Measurements from ENCODE around the gene AKAP13. TPM values are rescaled to one million over a fixed set of nuclear protein-coding genes. Genes with fewer than 3 reads are reported as not detected.
A peak's percentile ranks its signal among the peaks of the same experiment; 100 is the strongest.

Gene AKAP13
- polyA plus RNA-seq, 2 of the 4 experiments (the other 2 are of a cell fraction) = 20.4 to 28.8 TPM

DNA sequence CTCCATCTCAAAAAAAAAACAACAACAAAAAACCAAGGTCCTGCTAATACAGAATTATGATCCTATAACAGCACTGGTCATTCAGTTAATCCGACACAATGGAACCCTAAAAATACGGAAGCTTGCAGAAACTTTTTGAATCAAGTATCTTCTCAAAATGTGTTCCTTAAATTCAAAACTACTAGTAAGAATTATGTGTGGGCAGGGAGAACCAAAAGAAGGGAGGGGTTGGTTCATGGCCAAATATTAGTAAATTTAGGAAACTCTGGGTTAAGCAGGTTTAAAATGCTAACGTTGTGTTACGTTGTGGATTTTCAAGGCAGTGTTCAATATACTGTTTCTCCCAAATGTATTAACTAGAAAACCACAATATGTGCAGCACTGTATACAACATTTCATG, 298.8 kb downstream of the AKAP13 start (continued):
- TF ChIP-seq RAD21 (conservative IDR thresholded peaks at IDR 0.05 in 1 of 2, IDR thresholded peaks at IDR 0.05 in 1 of 2) (no peak), KDM5A (IDR thresholded peaks at IDR 0.05) (no peak)

DNA sequence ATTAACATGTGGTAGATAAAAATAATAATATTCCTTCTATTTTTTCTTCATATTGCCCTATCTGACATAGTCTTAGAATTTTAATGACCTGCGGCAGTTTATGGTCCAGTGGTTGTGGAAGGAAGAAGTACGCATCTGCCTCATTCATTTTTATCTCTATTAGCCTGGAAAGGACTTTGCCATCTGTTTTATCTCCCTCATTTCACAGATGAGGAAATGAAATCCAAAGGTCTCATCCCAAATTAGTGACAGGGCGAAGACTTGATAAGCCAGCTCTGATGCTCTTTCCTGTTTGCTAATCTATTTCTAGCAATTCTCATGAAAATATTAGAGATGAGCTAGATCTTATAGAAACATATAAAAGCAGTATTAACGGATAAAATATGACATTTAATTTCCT, 301.0 kb downstream of the AKAP13 start:
- ChIA-PET CTCF (interaction anchor here (1.5 to 1.9 kb wide), 3 partner anchors 9 to 385 kb away, joined by 3 to 4 read pairs (median 4); no protein-coding TSS in a partner anchor), POLR2A (no interaction called here)
- DNase-seq (ENCODE audit: low read depth in 1 of 2, low spot score in 1 of 2) (no peak), ATAC-seq (no peak), FAIRE-seq (peak; percentile 59)
- Histone ChIP-seq H3K9me3 (no peaks in the 10 kb centered on the region), H3K27ac (no peak overlapping the region), H3K4me3 (no peak overlapping the region), H3K4me2 (no peak overlapping the region), H3K4me1 (no peaks in the 10 kb centered on the region)
- TF ChIP-seq BHLHE40 (IDR thresholded peaks at IDR 0.05; ENCODE audit: low read depth, low read length) = no peak
- no peak for TF ChIP-seq MAFK (IDR thresholded peaks at IDR 0.05; ENCODE audit: partially characterized antibody)
- TF ChIP-seq ESRRA (IDR thresholded peaks at IDR 0.05; ENCODE audit: borderline replicate concordance, low read length) = no peak
- no peak for TF ChIP-seq TFCP2L1 (CRISPR knock-in tag; IDR thresholded peaks at IDR 0.05)
- TF ChIP-seq ZNF302 (CRISPR knock-in tag; IDR thresholded peaks at IDR 0.05) = no peak
- TF ChIP-seq, protein P1, sequence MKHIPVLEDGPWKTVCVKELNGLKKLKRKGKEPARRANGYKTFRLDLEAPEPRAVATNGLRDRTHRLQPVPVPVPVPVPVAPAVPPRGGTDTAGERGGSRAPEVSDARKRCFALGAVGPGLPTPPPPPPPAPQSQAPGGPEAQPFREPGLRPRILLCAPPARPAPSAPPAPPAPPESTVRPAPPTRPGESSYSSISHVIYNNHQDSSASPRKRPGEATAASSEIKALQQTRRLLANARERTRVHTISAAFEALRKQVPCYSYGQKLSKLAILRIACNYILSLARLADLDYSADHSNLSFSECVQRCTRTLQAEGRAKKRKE (CRISPR knock-in tag; IDR thresholded peaks at IDR 0.05; ENCODE audit: low read depth) = no peak
- no peak for TF ChIP-seq FOSB (CRISPR knock-in tag; IDR thresholded peaks at IDR 0.05)
- 95% methylated on average over 4 of the region's 4 CpGs for WGBS (ENCODE audit: missing lambda C conversion rate)

DNA sequence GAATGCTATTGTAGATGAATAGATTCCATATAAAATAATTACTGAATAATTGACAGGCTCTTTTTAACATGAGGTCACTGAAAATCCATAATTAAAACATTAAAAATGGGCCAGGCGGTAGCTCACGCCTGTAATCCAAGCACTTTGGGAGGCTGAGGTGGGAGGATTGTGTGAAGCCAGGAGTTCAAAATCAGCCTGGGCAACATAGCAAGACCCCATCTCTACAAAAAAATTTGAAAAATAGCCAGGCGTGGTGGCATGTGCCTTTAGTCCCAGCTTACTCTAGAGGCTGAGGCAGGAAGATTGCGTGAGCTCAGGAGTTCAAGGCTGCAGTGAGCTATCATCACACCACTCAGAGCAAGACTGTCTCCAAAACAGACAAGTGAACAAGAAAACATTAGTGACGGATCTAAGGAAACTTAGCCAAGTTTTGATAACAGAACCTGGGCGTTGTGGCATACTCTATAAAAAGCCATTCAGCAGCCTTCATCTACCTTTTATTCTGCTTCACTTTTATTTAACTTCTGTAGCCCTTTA, 303.8 kb downstream of the AKAP13 start:
- ATAC-seq (no peak), FAIRE-seq (no peak)
- CTCF ChIA-PET = interaction anchor here (0.8 kb wide), 1 partner anchor 27 kb away, joined by 3 read pairs; no protein-coding TSS in a partner anchor

DNA sequence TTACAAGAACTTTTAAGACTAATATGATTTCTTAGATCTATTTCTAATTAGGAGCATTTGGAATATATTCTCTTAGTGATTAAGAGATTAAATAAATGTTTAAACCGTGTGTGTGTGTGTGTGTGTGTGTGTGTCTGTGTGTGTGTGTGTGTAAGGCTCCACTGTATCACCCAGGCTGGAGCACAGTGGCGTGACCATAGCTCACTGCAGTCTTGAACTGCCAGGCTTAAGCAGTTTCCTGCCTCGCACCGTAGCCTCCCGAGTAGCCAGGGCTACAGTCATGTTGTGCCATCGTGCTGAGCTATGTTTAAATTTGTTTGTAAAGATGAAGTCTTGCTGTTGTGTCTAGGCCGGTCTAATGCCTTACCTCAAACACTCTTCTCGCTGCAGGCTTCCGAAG, 305.0 kb downstream of the AKAP13 start:
- ChIA-PET CTCF (no interaction called here), POLR2A (no interaction called here)
- no peak for FAIRE-seq
- Histone ChIP-seq H3K4me1 (no peaks in the 10 kb centered on the region), H3K9me3 (no peaks in the 10 kb centered on the region), H3K4me3 (no peak overlapping the region), H3K27ac (no peak overlapping the region), H3K4me2 (no peak overlapping the region)
- no peak for ATAC-seq
- WGBS (ENCODE audit: missing lambda C conversion rate) = 89% methylated on average over 9 of the region's 9 CpGs
- no peak for TF ChIP-seq PHF8 (IDR thresholded peaks at IDR 0.05; ENCODE audit: borderline replicate concordance, low read depth)
- TF ChIP-seq, protein P2, sequence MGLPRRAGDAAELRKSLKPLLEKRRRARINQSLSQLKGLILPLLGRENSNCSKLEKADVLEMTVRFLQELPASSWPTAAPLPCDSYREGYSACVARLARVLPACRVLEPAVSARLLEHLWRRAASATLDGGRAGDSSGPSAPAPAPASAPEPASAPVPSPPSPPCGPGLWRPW (IDR thresholded peaks at IDR 0.05) = no peak
- TF ChIP-seq RNF2 (IDR thresholded peaks at IDR 0.05; ENCODE audit: borderline replicate concordance, low read depth) = no peak
- TF ChIP-seq CEBPB (IDR thresholded peaks at IDR 0.05) = no peak
- DNase-seq (ENCODE audit: low read depth in 1 of 2, low spot score in 1 of 2) = no peak

More for the DNA sequence above, 303.8 kb downstream of the AKAP13 start:
- DNase-seq (ENCODE audit: low read depth in 1 of 2, low spot score in 1 of 2) = no peak
- POLR2A ChIA-PET = no interaction called here
- TF ChIP-seq CHD4 (IDR thresholded peaks at IDR 0.05; ENCODE audit: borderline replicate concordance) (no peak), ZNF302 (CRISPR knock-in tag; IDR thresholded peaks at IDR 0.05) (no peak), POLR2AphosphoS2 (conservative IDR thresholded peaks at IDR 0.05; ENCODE audit: low read length) (no peak), MAFK (IDR thresholded peaks at IDR 0.05; ENCODE audit: partially characterized antibody) (no peak), RFX5 (IDR thresholded peaks at IDR 0.05) (no peak), FOSL2 (IDR thresholded peaks at IDR 0.05) (no peak), FOSL2 (CRISPR knock-in tag; IDR thresholded peaks at IDR 0.05) (no peak), RCOR1 (IDR thresholded peaks at IDR 0.05; ENCODE audit: low read depth, low read length) (no peak)
- TF ChIP-seq, protein P3, sequence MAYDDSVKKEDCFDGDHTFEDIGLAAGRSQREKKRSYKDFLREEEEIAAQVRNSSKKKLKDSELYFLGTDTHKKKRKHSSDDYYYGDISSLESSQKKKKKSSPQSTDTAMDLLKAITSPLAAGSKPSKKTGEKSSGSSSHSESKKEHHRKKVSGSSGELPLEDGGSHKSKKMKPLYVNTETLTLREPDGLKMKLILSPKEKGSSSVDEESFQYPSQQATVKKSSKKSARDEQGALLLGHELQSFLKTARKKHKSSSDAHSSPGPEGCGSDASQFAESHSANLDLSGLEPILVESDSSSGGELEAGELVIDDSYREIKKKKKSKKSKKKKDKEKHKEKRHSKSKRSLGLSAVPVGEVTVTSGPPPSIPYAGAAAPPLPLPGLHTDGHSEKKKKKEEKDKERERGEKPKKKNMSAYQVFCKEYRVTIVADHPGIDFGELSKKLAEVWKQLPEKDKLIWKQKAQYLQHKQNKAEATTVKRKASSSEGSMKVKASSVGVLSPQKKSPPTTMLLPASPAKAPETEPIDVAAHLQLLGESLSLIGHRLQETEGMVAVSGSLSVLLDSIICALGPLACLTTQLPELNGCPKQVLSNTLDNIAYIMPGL (CRISPR knock-in tag; IDR thresholded peaks at IDR 0.05; ENCODE audit: borderline replicate concordance) = no peak
- Histone ChIP-seq H3K9me3 (no peaks in the 10 kb centered on the region), H3K27ac (no peak overlapping the region), H3K4me3 (no peak overlapping the region), H3K4me1 (no peaks in the 10 kb centered on the region), H3K4me2 (no peak overlapping the region)
- 94% methylated on average over 6 of the region's 6 CpGs for WGBS (ENCODE audit: missing lambda C conversion rate)
